Neuron (in vitro differentiated cells): ENCODE results near the gene DMRTA2.

Experiments
- H2AFZ ChIP-seq: one replicate; pipeline ENCODE4 v1.6.1; 2013; ENCODE audit warnings: low read depth, mild to moderate bottlenecking, inconsistent platforms, low read length, moderate library complexity
- H3K27me3 ChIP-seq: one replicate; pipeline ENCODE4 v1.6.1; 2013; ENCODE audit warnings: low read length; ENCODE audit not compliant: insufficient read depth
- H3K36me3 ChIP-seq: one replicate; pipeline ENCODE4 v1.6.1; 2013; ENCODE audit warnings: low read length; ENCODE audit not compliant: insufficient read depth
- H3K4me1 ChIP-seq: one replicate; pipeline ENCODE4 v1.6.1; 2013; ENCODE audit warnings: low read length; ENCODE audit not compliant: insufficient read depth
- H3K4me3 ChIP-seq: 2 replicates; pipeline ENCODE4 v1.5.1; 2013; ENCODE audit warnings: mild to moderate bottlenecking, low read length, moderate library complexity
- H3K9me3 ChIP-seq: one replicate; pipeline ENCODE4 v1.6.1; 2013; ENCODE audit warnings: low read length

DMRTA2 gene

DNA sequence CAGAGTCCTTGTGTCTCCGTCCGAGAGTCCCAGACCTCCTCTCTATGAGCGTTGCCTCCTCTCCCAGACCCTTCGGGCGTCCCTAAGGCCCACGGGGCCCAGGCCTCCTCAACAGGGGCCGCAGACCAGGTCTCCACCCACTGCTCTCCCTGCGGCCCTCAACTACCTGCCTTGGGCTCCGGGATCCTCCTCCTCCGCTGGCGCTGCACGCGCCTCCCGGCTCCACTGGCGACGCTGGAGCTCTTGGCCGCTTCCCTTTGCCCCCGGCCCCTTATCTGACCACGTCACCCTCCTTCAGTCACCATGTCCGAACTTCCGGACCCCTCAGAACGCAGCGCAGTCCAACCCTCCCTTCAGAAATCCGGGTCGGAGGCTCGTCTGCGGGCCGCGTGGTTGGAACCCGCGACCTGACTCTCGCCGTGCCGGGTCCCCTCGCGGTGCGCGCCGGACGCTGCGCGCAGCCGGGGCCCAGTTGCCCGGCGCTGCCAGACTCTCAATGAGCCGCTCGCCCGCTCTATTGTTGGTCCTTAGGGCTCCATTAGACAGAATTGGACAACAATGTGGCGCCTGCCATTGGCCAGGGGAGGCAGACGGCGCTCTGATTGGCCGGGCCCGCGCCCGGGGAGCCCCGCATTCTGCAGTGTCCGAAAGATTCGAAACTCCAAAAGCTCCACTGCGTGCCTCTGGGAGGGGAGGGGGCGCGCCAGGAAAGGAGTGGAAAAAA is at the start of gene DMRTA2:
Gene DMRTA2, minus strand, starts transcription at position 498 of the 724 bp plus-strand sequence. CDS start 1,907 bp downstream, outside the sequence.
- Histone ChIP-seq H3K36me3 (no peaks in the 10 kb centered on the region), H3K9me3 (no peaks in the 10 kb centered on the region), H3K27me3 (peaks cover 92% of the 10 kb centered on the region), H2AFZ (peak within 1 kb of the TSS; percentile 98), H3K4me1 (peaks cover 19% of the 10 kb centered on the region), H3K4me3 (peak within 1 kb of the TSS; percentile 53)

- Histone ChIP-seq H3K9me3 (no peaks in the 10 kb centered on the region), H3K4me3 (no peak overlapping the region), H3K36me3 (peaks cover 12% of the 10 kb centered on the region), H2AFZ (no peak overlapping the region), H3K4me1 (no peaks in the 10 kb centered on the region), H3K27me3 (no peaks in the 10 kb centered on the region)
These were observed 48.7 kb upstream of the DMRTA2 start for GRCh38 chr1:50471967-50472366.

DNA sequence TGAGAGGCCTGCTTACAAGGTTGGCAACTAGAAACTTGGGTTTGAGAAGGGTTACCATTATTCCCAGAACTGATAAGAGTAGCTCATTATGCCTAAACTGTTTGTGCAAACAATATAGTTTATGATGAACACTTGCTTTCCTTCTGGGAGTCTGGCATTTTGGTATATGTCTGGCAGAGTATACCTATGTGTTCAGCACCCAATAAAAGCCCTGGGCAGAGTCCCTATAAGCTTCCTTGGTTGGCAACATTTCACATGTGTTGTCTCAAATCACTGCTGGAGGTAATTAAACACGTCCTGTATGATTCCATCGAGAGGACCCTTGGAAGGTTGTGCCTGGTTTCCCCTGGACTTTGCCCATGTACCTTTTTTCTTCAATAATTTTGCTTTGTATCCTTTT is 39.7 kb upstream of the DMRTA2 start:
- H3K9me3 ChIP-seq = no peaks in the 10 kb centered on the region
- H3K4me3 ChIP-seq = no peak overlapping the region
- H3K4me1 ChIP-seq = no peaks in the 10 kb centered on the region
- no peaks in the 10 kb centered on the region for H3K36me3 ChIP-seq
- no peaks in the 10 kb centered on the region for H3K27me3 ChIP-seq
- H2AFZ ChIP-seq = no peak overlapping the region

- Histone ChIP-seq H3K4me1 (no peaks in the 10 kb centered on the region), H3K36me3 (no peaks in the 10 kb centered on the region), H3K4me3 (no peak overlapping the region), H3K9me3 (no peaks in the 10 kb centered on the region), H3K27me3 (no peaks in the 10 kb centered on the region), H2AFZ (no peak overlapping the region)
These were observed 35.3 kb upstream of the DMRTA2 start for GRCh38 chr1:50458507-50458906.

GRCh38 chr1:50454911-50455310 is 31.7 kb upstream of the DMRTA2 start:
- Histone ChIP-seq H3K27me3 (no peaks in the 10 kb centered on the region), H3K9me3 (no peaks in the 10 kb centered on the region), H3K4me1 (no peaks in the 10 kb centered on the region), H3K36me3 (no peaks in the 10 kb centered on the region), H2AFZ (no peak overlapping the region), H3K4me3 (no peak overlapping the region)

DNA sequence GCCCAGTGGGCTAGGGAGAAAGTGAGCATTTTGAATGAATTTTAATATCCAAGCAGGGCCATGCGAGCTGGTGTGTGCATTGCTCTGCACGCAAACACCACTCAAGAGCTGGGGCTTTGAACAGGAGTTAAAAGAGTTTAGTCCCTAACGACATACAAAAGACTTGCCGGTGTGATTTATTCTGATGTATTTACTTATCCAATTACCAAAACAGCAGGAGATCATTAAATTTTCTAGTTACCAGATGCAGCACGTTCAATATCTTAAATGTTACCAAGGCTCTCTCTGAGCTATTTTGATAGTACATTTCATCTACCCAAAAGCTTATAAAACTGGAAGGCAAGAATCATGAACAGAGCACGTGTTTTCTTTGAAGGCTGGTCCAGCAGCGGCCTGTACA is 30.0 kb upstream of the DMRTA2 start:
- Histone ChIP-seq H2AFZ (no peak overlapping the region), H3K27me3 (no peaks in the 10 kb centered on the region), H3K4me3 (no peak overlapping the region), H3K36me3 (no peaks in the 10 kb centered on the region), H3K9me3 (no peaks in the 10 kb centered on the region), H3K4me1 (no peaks in the 10 kb centered on the region)

DNA sequence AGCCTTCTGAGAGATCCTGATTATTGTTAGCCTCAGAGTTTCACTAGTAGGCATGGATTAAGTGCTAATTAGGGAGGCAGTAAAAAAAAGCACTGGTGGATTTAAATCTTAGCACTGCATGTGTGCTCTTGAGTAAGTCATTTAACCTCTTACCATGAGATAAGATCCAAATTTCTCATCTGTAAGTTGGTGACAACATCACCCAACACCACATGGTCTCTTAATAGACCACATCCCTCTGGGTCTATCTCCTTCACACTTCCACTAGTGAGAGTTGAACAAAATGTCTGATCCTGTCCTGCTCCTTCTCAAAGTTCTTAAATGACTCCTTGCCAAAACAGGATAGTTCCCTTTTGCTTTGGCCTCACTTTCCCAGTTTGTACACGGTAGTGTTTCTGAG is 29.5 kb upstream of the DMRTA2 start:
- Histone ChIP-seq H3K9me3 (no peaks in the 10 kb centered on the region), H3K36me3 (no peaks in the 10 kb centered on the region), H3K4me3 (no peak overlapping the region), H2AFZ (no peak overlapping the region), H3K4me1 (no peaks in the 10 kb centered on the region), H3K27me3 (no peaks in the 10 kb centered on the region)

GRCh38 chr1:50450861-50451653 is 27.8 kb upstream of the DMRTA2 start:
- H3K36me3 ChIP-seq = no peaks in the 10 kb centered on the region
- H3K27me3 ChIP-seq = no peaks in the 10 kb centered on the region
- peaks cover 3% of the 10 kb centered on the region for H3K4me1 ChIP-seq
- H3K9me3 ChIP-seq = no peaks in the 10 kb centered on the region
- no peak overlapping the region for H3K4me3 ChIP-seq
- no peak overlapping the region for H2AFZ ChIP-seq

DNA sequence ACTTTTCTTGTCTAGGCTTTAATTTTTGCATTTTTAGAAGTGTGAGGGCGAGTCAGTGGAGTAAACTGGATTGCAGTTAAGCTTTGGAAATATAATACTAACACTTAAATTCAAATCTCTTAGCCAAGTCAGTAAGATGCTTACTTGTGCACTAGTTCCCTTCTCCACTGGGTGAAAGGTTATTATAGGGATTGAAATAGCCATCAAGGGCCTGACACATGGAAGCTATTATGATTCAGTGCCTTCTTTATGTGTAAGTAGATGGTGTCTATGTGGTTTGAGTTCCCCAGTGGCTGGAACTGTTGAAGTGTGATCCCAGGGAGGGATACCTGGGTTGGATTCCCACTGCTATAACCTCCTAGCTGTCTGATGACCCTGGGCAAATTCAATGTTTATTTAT is 24.7 kb upstream of the DMRTA2 start:
- Histone ChIP-seq H3K27me3 (no peaks in the 10 kb centered on the region), H2AFZ (no peak overlapping the region), H3K4me3 (no peak overlapping the region), H3K4me1 (peaks cover 7% of the 10 kb centered on the region), H3K36me3 (no peaks in the 10 kb centered on the region), H3K9me3 (no peaks in the 10 kb centered on the region)

DNA sequence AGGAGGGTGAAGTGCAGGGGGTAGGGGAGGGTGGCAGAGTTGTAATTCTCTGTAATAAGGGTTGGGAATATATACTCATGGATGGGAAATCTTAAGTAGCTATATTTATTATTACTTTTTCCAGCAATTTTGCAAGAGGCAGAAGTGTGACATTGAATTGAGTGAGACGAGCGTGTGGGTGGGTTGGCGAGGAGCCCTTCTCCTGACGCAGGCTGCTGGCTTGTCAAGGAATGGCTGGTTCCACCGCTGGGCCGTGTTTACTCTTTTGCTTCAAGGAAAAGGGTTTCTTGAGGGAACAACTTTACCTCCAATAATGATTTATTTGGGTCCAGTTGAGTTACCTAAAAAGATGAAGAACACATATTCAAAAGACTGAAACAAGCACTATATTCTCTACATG is 17.9 kb upstream of the DMRTA2 start:
- H2AFZ ChIP-seq = no peak overlapping the region
- no peaks in the 10 kb centered on the region for H3K27me3 ChIP-seq
- no peaks in the 10 kb centered on the region for H3K9me3 ChIP-seq
- peaks cover 11% of the 10 kb centered on the region for H3K36me3 ChIP-seq
- H3K4me1 ChIP-seq = peaks cover 5% of the 10 kb centered on the region
- H3K4me3 ChIP-seq = no peak overlapping the region

DNA sequence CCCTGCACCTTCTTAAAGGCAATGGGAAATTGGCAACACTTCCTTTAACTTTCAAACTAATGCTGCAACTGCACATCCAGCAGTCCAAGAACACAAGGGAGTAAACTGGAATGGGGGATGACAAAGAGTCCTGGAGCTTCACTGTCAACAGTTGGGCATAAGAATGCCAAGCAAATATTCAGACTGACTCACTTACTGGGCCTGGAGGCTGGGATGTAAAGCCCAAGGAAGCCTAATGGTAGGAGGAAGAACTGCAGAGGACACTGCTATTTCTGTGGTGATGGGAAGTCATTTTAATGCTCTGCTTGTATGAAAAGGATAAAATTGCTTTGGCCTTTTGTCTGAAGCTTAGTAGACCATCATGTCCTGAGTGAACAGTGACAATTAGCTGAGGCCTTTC is 15.7 kb upstream of the DMRTA2 start:
- no peak overlapping the region for H3K4me3 ChIP-seq
- H3K9me3 ChIP-seq = no peaks in the 10 kb centered on the region
- no peaks in the 10 kb centered on the region for H3K4me1 ChIP-seq
- H2AFZ ChIP-seq = no peak overlapping the region
- H3K36me3 ChIP-seq = peaks cover 11% of the 10 kb centered on the region
- H3K27me3 ChIP-seq = no peaks in the 10 kb centered on the region

DNA sequence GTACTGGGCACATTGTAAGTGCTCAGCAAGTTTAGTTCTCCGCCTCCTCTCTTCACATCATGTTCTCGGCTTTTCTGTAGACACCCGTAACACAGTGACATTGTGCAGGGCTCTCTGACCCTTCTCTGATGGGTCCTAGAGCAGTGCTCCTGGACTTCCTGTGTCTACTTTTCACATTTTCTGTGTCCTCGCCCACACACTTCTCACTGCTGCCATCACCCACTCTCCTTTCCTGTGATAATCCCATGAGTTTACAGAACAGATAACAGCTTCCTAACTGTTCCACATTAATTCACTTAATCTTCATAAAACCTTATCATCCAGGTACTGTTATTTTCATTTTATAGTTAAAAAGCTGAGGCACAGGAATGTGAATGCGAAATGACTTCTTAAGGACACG is 13.2 kb upstream of the DMRTA2 start:
- H3K4me1 ChIP-seq = no peaks in the 10 kb centered on the region
- H3K36me3 ChIP-seq = peaks cover 11% of the 10 kb centered on the region
- peaks cover 12% of the 10 kb centered on the region for H3K27me3 ChIP-seq

GRCh38 chr1:50430010-50430405 is 6.8 kb upstream of the DMRTA2 start:
- no peak overlapping the region for H3K4me3 ChIP-seq

More for the DNA sequence above, 13.2 kb upstream of the DMRTA2 start:
- Histone ChIP-seq H2AFZ (no peak overlapping the region), H3K4me3 (no peak overlapping the region), H3K9me3 (no peaks in the 10 kb centered on the region)

More at GRCh38 chr1:50430010-50430405, 6.8 kb upstream of the DMRTA2 start:
- peaks cover 76% of the 10 kb centered on the region for H3K27me3 ChIP-seq
- no peaks in the 10 kb centered on the region for H3K36me3 ChIP-seq
- peaks cover 8% of the 10 kb centered on the region for H3K4me1 ChIP-seq
- no peak overlapping the region for H2AFZ ChIP-seq
- no peaks in the 10 kb centered on the region for H3K9me3 ChIP-seq
